HepG2 (cell line): ENCODE data around the gene SNX15. TPM values are rescaled to one million over a fixed set of nuclear protein-coding genes. Genes with fewer than 3 reads are reported as not detected.

ENCODE experiments used
- AGO2 ChIP-seq: fragments of 200-400 bp; formaldehyde crosslinking; optimal IDR thresholded peaks from 2 replicates; pipeline ENCODE3; 2017; ENCODE audit warnings: mild to moderate bottlenecking, low read depth, low read length, moderate library complexity
- CENPT ChIP-seq: sonication (generic); formaldehyde crosslinking; IDR thresholded peaks from 2 replicates; pipeline ENCODE4 v1.8.0; 2022; ENCODE audit warnings: low read depth, mild to moderate bottlenecking, moderate library complexity, missing genetic modification reagents
- IRX3 ChIP-seq: sonication (generic); formaldehyde crosslinking; IDR thresholded peaks from 2 replicates; pipeline ENCODE4 v1.8.1; 2023; ENCODE audit warnings: mild to moderate bottlenecking, low read depth, missing genetic modification reagents, borderline replicate concordance
- MIER2 ChIP-seq: IDR thresholded peaks from 2 replicates; pipeline ENCODE4 v1.6.1; 2016; ENCODE audit warnings: missing biosample characterization, missing genetic modification reagents
- PAX8 ChIP-seq: sonication (generic); formaldehyde crosslinking; IDR thresholded peaks from 2 replicates; pipeline ENCODE4 v1.8.0; 2022; ENCODE audit warnings: mild to moderate bottlenecking, missing genetic modification reagents, borderline replicate concordance
- PLRG1 ChIP-seq: fragments of 450-650 bp; conservative IDR thresholded peaks from 2 replicates; pipeline ENCODE4 v1.6.1; 2016
- SALL1 ChIP-seq: sonication (generic); formaldehyde crosslinking; IDR thresholded peaks from 2 replicates; pipeline ENCODE4 v1.8.0; 2022; ENCODE audit warnings: mild to moderate bottlenecking, missing genetic modification reagents
- SMAD1 ChIP-seq: sonication (generic); formaldehyde crosslinking; IDR thresholded peaks from 2 replicates; pipeline ENCODE4 v1.4.0; 2020; ENCODE audit warnings: missing genetic modification reagents, low read depth, mild to moderate bottlenecking, borderline replicate concordance
- TOPORS ChIP-seq: sonication (generic); formaldehyde crosslinking; IDR thresholded peaks from 2 replicates; pipeline ENCODE4 v1.8.0; 2023; ENCODE audit warnings: mild to moderate bottlenecking, missing genetic modification reagents
- ZNF143 ChIP-seq: sonication (generic); formaldehyde crosslinking; IDR thresholded peaks from 2 replicates; pipeline ENCODE4 v1.4.0; 2020; ENCODE audit warnings: missing genetic modification reagents
- ZNF350 ChIP-seq: sonication (generic); formaldehyde crosslinking; IDR thresholded peaks from 2 replicates; pipeline ENCODE4 v1.4.0; 2020; ENCODE audit warnings: mild to moderate bottlenecking, low read depth, missing genetic modification reagents, borderline replicate concordance
- ZNF383 ChIP-seq: sonication (generic); formaldehyde crosslinking; IDR thresholded peaks from 2 replicates; pipeline ENCODE4 v1.4.0; 2020; ENCODE audit warnings: missing genetic modification reagents, mild to moderate bottlenecking, borderline replicate concordance
- ZNF549 ChIP-seq: sonication (generic); formaldehyde crosslinking; IDR thresholded peaks from 2 replicates; pipeline ENCODE4 v1.5.0; 2020; ENCODE audit warnings: missing genetic modification reagents
- ZNF749 ChIP-seq: sonication (generic); formaldehyde crosslinking; IDR thresholded peaks from 2 replicates; pipeline ENCODE4 v1.8.0; 2022; ENCODE audit warnings: mild to moderate bottlenecking, missing genetic modification reagents, moderate library complexity, borderline replicate concordance
- ZNF790 ChIP-seq: sonication (generic); formaldehyde crosslinking; IDR thresholded peaks from 2 replicates; pipeline ENCODE4 v1.8.0; 2022; ENCODE audit warnings: missing genetic modification reagents, mild to moderate bottlenecking, borderline replicate concordance
- polyA plus RNA-seq, 8 experiments: library from polyadenylated mRNA; depleted of rRNA in 3 of 8; stranded (reverse) in 7 of 8; unstranded in 1 of 8; fragments of >200 nt; fragmentation: Illumina TruSeq in 4 of 8; extraction: Trizol in 4 of 8; gene quantifications; 2 replicates each; pipeline versions ENCODE4 v1.2.1 to v1.2.3, GENCODE V29; 2011 to 2016; ENCODE audit warnings: low read depth in 4 of 8, missing spikeins in 1 of 8, mixed read lengths in 1 of 8; ENCODE audit not compliant: insufficient read depth in 1 of 8
- total RNA-seq, 5 experiments: library from RNA; depleted of rRNA; stranded (reverse); fragments of >200 nt; fragmentation: Illumina TruSeq; extraction: Trizol; gene quantifications; 2 replicates each; pipeline ENCODE4 v1.2.3, GENCODE V29; 2016; ENCODE audit warnings: low read depth in 1 of 5
- TF ChIP-seq, protein P1 (sequence below): sonication (generic); formaldehyde crosslinking; IDR thresholded peaks from 2 replicates; pipeline ENCODE4 v1.5.1; 2020; ENCODE audit warnings: mild to moderate bottlenecking, moderate library complexity, missing genetic modification reagents
- TF ChIP-seq, protein P2 (sequence below): sonication (generic); formaldehyde crosslinking; IDR thresholded peaks from 2 replicates; pipeline ENCODE4 v1.5.0; 2020; ENCODE audit warnings: missing genetic modification reagents
- TF ChIP-seq, protein P3 (sequence below), 2 experiments: IDR thresholded peaks; 2 replicates each; pipeline ENCODE4 v1.6.1; 2011 to 2012; ENCODE audit warnings: low read length in 2 of 2, borderline replicate concordance in 1 of 2, low read depth in 1 of 2, mild to moderate bottlenecking in 1 of 2, moderate library complexity in 1 of 2
- TF ChIP-seq, protein P4 (sequence below): IDR thresholded peaks from 2 replicates; pipeline ENCODE4 v1.6.1; 2016; ENCODE audit warnings: low read depth, missing genetic modification reagents, missing compliant biosample characterization

SNX15 gene
- total and polyA plus RNA-seq, 2 of the 13 experiments (the other 11 are each of a cell fraction or from before 2014, with no cell fraction given) = 19.1 to 22.6 TPM

DNA sequence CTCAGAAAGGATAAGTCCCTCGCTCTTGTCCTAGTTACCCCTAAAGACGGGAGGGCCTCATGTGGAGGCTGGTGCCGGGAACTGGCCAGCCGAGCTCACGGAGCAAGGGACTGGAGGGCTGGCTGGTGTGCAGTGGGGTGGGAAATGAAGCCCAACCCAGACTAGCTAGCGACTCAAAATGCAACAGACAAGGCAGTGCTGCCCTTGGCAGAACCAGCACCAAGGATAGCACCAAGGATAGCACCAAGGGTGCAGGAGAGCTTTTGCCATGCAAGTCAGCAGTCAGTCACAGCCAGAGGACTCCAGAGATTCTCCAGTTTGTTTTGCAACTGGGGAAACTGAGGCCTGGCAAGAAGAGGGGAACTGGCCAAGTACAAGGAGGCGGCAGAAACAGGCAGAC lies 24.0 kb upstream of the SNX15 start (continued):
- TF ChIP-seq, protein P1, sequence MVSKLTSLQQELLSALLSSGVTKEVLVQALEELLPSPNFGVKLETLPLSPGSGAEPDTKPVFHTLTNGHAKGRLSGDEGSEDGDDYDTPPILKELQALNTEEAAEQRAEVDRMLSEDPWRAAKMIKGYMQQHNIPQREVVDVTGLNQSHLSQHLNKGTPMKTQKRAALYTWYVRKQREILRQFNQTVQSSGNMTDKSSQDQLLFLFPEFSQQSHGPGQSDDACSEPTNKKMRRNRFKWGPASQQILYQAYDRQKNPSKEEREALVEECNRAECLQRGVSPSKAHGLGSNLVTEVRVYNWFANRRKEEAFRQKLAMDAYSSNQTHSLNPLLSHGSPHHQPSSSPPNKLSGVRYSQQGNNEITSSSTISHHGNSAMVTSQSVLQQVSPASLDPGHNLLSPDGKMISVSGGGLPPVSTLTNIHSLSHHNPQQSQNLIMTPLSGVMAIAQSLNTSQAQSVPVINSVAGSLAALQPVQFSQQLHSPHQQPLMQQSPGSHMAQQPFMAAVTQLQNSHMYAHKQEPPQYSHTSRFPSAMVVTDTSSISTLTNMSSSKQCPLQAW (CRISPR knock-in tag) = no peak
- TF ChIP-seq, protein P2, sequence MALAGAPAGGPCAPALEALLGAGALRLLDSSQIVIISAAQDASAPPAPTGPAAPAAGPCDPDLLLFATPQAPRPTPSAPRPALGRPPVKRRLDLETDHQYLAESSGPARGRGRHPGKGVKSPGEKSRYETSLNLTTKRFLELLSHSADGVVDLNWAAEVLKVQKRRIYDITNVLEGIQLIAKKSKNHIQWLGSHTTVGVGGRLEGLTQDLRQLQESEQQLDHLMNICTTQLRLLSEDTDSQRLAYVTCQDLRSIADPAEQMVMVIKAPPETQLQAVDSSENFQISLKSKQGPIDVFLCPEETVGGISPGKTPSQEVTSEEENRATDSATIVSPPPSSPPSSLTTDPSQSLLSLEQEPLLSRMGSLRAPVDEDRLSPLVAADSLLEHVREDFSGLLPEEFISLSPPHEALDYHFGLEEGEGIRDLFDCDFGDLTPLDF (CRISPR knock-in tag) = no peak
- TF ChIP-seq PAX8 (CRISPR knock-in tag) = no peak
- TF ChIP-seq ZNF383 (CRISPR knock-in tag) = no peak
- 0 out of 2 replicates have a peak, but pooled peaks have one; percentile 38 for TF ChIP-seq SALL1 (CRISPR knock-in tag)
- no peak for TF ChIP-seq ZNF790
- TF ChIP-seq, protein P3, sequence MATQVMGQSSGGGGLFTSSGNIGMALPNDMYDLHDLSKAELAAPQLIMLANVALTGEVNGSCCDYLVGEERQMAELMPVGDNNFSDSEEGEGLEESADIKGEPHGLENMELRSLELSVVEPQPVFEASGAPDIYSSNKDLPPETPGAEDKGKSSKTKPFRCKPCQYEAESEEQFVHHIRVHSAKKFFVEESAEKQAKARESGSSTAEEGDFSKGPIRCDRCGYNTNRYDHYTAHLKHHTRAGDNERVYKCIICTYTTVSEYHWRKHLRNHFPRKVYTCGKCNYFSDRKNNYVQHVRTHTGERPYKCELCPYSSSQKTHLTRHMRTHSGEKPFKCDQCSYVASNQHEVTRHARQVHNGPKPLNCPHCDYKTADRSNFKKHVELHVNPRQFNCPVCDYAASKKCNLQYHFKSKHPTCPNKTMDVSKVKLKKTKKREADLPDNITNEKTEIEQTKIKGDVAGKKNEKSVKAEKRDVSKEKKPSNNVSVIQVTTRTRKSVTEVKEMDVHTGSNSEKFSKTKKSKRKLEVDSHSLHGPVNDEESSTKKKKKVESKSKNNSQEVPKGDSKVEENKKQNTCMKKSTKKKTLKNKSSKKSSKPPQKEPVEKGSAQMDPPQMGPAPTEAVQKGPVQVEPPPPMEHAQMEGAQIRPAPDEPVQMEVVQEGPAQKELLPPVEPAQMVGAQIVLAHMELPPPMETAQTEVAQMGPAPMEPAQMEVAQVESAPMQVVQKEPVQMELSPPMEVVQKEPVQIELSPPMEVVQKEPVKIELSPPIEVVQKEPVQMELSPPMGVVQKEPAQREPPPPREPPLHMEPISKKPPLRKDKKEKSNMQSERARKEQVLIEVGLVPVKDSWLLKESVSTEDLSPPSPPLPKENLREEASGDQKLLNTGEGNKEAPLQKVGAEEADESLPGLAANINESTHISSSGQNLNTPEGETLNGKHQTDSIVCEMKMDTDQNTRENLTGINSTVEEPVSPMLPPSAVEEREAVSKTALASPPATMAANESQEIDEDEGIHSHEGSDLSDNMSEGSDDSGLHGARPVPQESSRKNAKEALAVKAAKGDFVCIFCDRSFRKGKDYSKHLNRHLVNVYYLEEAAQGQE (IDR thresholded peaks at IDR 0.05; ENCODE audit: borderline replicate concordance in 1 of 2, low read depth in 1 of 2, low read length in 2 of 2) = peak; percentile 75 to 93
- TF ChIP-seq, protein P4, sequence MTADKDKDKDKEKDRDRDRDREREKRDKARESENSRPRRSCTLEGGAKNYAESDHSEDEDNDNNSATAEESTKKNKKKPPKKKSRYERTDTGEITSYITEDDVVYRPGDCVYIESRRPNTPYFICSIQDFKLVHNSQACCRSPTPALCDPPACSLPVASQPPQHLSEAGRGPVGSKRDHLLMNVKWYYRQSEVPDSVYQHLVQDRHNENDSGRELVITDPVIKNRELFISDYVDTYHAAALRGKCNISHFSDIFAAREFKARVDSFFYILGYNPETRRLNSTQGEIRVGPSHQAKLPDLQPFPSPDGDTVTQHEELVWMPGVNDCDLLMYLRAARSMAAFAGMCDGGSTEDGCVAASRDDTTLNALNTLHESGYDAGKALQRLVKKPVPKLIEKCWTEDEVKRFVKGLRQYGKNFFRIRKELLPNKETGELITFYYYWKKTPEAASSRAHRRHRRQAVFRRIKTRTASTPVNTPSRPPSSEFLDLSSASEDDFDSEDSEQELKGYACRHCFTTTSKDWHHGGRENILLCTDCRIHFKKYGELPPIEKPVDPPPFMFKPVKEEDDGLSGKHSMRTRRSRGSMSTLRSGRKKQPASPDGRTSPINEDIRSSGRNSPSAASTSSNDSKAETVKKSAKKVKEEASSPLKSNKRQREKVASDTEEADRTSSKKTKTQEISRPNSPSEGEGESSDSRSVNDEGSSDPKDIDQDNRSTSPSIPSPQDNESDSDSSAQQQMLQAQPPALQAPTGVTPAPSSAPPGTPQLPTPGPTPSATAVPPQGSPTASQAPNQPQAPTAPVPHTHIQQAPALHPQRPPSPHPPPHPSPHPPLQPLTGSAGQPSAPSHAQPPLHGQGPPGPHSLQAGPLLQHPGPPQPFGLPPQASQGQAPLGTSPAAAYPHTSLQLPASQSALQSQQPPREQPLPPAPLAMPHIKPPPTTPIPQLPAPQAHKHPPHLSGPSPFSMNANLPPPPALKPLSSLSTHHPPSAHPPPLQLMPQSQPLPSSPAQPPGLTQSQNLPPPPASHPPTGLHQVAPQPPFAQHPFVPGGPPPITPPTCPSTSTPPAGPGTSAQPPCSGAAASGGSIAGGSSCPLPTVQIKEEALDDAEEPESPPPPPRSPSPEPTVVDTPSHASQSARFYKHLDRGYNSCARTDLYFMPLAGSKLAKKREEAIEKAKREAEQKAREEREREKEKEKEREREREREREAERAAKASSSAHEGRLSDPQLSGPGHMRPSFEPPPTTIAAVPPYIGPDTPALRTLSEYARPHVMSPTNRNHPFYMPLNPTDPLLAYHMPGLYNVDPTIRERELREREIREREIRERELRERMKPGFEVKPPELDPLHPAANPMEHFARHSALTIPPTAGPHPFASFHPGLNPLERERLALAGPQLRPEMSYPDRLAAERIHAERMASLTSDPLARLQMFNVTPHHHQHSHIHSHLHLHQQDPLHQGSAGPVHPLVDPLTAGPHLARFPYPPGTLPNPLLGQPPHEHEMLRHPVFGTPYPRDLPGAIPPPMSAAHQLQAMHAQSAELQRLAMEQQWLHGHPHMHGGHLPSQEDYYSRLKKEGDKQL (CRISPR knock-in tag) = no peak
- peak; percentile 94 for TF ChIP-seq MIER2 (CRISPR knock-in tag)
- no peak for TF ChIP-seq SMAD1 (CRISPR knock-in tag)
- no peak for TF ChIP-seq CENPT (CRISPR knock-in tag)
- TF ChIP-seq ZNF143 (CRISPR knock-in tag) = no peak
- TF ChIP-seq AGO2 = no peak
- no peak for TF ChIP-seq IRX3 (CRISPR knock-in tag)
- no peak for TF ChIP-seq PLRG1
- TF ChIP-seq ZNF749 (CRISPR knock-in tag) = no peak
- TF ChIP-seq TOPORS (CRISPR knock-in tag) = no peak
- no peak for TF ChIP-seq ZNF549 (CRISPR knock-in tag)
- TF ChIP-seq ZNF350 (CRISPR knock-in tag) = no peak
